NCI-H446 treated with DMSO at 0.1 percent for 48 hours (cell line): ENCODE measurements around the gene MOB4.

Source experiments
- DNase-seq: peaks from one replicate; lab custom pipeline; 2025; lab: John Stamatoyannopoulos, UW

Gene MOB4

GRCh38 chr2:197591339-197592072 lies 75.6 kb downstream of the MOB4 start:
- no peak for DNase-seq

DNA sequence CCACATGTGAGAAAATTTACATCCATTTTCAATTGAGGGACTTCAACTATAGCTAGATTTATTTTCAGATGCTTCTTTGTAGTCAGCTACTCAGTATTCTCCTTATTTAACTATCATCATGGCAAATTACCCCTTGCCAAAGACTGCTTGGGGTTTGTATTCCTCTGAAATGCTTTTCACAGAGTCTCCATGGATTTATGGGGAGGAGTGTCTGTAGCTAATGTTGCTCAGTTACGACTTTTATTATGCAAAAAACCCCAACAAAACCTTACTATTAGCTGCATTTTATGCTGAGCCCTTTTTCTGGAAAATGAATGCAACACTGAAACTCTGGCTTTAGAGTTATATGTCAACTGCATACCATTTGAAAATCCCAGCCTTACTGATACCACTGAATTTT lies 80.9 kb downstream of the MOB4 start:
- DNase-seq = no peak

DNA sequence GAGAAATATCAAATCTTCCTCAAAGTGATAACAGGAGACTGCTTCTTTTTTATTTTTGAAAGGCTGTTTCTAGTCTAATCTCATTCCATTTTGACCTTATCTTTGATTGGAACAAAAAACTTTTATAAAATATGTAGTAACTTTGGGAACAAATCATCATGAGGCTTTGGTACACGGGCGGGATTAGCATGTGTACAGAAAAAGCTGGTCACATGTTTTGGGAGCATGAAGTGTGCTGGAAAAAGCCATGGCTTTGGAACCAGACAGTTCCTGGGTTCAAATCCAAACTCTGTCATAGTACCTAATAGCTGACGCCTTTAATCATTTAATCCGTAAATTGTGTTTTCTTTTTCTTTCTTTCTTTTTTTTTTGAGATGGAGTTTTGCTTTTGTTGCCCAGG lies 81.3 kb downstream of the MOB4 start:
- no peak for DNase-seq

DNA sequence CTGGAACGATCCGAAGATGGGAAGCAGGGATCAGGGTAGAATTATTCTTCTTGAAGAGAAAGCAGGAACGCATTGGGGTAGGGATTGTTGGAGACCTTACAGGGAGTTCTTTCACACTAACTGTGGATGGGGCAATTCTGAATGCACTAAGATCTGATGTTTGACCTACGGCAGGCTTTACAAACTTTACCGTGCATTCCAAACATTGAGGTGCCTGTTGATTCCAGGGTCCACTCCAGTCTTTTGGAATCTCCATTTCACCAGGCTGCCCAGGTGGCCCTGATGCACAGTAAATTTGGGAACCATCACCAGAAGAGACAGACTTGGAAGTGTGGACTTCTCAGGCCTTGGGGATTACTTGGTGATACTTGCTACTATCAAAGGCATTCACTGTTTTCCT lies 82.6 kb downstream of the MOB4 start:
- DNase-seq = no peak

DNA sequence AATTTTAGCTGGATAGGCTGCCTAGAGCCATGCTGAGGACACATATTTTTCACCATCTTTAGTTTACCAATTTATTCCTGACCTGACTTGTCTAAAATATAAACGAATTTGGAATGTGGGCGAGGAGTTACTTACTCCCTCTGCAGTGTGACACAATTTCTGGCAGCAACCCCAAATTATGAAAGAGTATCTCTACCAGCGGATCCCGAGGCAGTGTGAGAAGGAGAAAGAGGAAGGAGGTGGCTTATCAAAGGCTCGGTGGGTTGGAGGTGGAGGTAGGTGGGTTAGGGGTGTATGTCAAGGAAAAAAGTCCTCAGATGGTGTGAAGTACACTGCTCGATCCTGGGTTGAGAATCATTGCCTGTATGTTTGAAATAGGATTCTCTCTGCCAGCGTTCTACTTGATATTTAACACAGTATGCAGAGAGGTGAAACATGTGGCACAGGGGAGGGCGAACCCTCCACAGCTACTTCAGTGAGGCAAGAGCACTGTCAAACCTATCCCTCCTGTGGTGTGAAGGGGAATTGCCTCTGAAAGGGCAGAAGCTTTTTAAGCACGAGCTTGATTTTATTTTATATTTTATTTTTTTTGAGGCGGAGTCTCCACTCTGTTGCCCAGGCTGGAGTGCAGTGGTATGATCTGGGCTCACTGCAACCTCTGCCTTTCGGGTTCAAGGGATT lies 83.6 kb downstream of the MOB4 start:
- peak; percentile 2 for DNase-seq

- no peak for DNase-seq
These were observed 84.4 kb downstream of the MOB4 start for GRCh38 chr2:197600306-197600705.

DNA sequence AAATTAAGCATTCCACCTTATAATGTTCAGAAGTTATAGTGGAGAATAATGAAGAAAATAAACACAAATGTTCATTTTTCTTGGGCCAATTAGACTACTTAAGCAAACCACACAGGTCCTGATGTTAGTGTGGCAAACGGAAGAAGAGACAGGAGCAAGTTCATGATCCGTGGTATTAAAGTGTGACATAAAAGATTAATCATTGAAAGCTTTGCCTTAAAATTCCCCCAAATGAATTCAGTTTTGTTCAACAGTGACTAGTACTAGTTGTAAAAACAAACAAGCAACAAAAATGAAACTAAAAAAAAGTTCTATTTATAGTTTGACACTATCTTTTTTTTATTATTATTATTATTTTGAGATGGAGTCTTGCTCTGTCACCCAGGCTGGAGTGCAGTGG lies 85.9 kb downstream of the MOB4 start:
- DNase-seq = no peak
